HG02870 (cell line): Measurements from ENCODE around the gene HAND1.
A peak's percentile ranks its signal among the peaks of the same experiment; 100 is the strongest.

Experiments
- ATAC-seq: cut with Tn5 transposase; IDR thresholded peaks from one replicate; pipeline ENCODE4 v1.9.1; 2021; ENCODE audit warnings: mild to moderate bottlenecking, moderate library complexity; ENCODE audit not compliant: unreplicated experiment

HAND1 gene

GRCh38 chr5:154506049-154506715 lies 28.2 kb upstream of the HAND1 start:
- no peak for ATAC-seq

GRCh38 chr5:154505567-154505966 lies 27.5 kb upstream of the HAND1 start:
- no peak for ATAC-seq

GRCh38 chr5:154503698-154504039 lies 25.6 kb upstream of the HAND1 start:
- no peak for ATAC-seq

GRCh38 chr5:154502180-154502579 lies 24.2 kb upstream of the HAND1 start:
- no peak for ATAC-seq

- no peak for ATAC-seq
Measured at GRCh38 chr5:154501566-154501965, 23.5 kb upstream of the HAND1 start.

GRCh38 chr5:154498994-154499393 lies 21.0 kb upstream of the HAND1 start:
- no peak for ATAC-seq

GRCh38 chr5:154498591-154498990 lies 20.6 kb upstream of the HAND1 start:
- no peak for ATAC-seq

GRCh38 chr5:154494036-154494435 lies 16.0 kb upstream of the HAND1 start:
- peak; percentile 60 for ATAC-seq

GRCh38 chr5:154493274-154493673 lies 15.2 kb upstream of the HAND1 start:
- no peak for ATAC-seq

- ATAC-seq: no peak
Measured at GRCh38 chr5:154491941-154492340, 13.9 kb upstream of the HAND1 start.

- ATAC-seq: peak; percentile 99
Measured at GRCh38 chr5:154487541-154487940, 9.5 kb upstream of the HAND1 start.

- no peak for ATAC-seq
Measured at GRCh38 chr5:154486427-154486866, 8.4 kb upstream of the HAND1 start.

GRCh38 chr5:154485850-154486426 lies 7.9 kb upstream of the HAND1 start:
- no peak for ATAC-seq

GRCh38 chr5:154485096-154485491 lies 7.1 kb upstream of the HAND1 start:
- no peak for ATAC-seq

GRCh38 chr5:154484393-154485095 lies 6.5 kb upstream of the HAND1 start:
- no peak for ATAC-seq

GRCh38 chr5:154483654-154484392 lies 5.8 kb upstream of the HAND1 start:
- ATAC-seq: no peak

- ATAC-seq: no peak
Measured at GRCh38 chr5:154482528-154483449, 4.8 kb upstream of the HAND1 start.

GRCh38 chr5:154481584-154482381 lies 3.8 kb upstream of the HAND1 start:
- ATAC-seq: no peak

GRCh38 chr5:154480847-154481246 lies 2.8 kb upstream of the HAND1 start:
- no peak for ATAC-seq
